ENCODE data around the gene CNTN6. TPM values are rescaled to one million over a fixed set of nuclear protein-coding genes. Genes with fewer than 3 reads are reported as not detected.
A peak's percentile ranks its signal among the peaks of the same experiment; 100 is the strongest.

Gene CNTN6
- total and polyA plus RNA-seq, 2 donors (not counting 1 experiment from before 2014, with no cell fraction given), result not detected

- no peaks in the 10 kb centered on the region for H3K4me1 ChIP-seq (ENCODE audit: control insufficient read depth, extremely low read depth, insufficient read depth, low read length)
- peak in 1 of 2 donors; percentile 47 for DNase-seq (ENCODE audit: low read depth in 2 of 2)
- no peak overlapping the region for H3K9ac ChIP-seq (ENCODE audit: insufficient read depth, low read length)
- TF ChIP-seq, protein P1, sequence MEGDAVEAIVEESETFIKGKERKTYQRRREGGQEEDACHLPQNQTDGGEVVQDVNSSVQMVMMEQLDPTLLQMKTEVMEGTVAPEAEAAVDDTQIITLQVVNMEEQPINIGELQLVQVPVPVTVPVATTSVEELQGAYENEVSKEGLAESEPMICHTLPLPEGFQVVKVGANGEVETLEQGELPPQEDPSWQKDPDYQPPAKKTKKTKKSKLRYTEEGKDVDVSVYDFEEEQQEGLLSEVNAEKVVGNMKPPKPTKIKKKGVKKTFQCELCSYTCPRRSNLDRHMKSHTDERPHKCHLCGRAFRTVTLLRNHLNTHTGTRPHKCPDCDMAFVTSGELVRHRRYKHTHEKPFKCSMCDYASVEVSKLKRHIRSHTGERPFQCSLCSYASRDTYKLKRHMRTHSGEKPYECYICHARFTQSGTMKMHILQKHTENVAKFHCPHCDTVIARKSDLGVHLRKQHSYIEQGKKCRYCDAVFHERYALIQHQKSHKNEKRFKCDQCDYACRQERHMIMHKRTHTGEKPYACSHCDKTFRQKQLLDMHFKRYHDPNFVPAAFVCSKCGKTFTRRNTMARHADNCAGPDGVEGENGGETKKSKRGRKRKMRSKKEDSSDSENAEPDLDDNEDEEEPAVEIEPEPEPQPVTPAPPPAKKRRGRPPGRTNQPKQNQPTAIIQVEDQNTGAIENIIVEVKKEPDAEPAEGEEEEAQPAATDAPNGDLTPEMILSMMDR (conservative IDR thresholded peaks at IDR 0.05 in 1 of 2, IDR thresholded peaks at IDR 0.05 in 1 of 2; ENCODE audit: low read depth in 1 of 2, low read length in 2 of 2), result no peak
- no peak for TF ChIP-seq EZH2 (IDR thresholded peaks at IDR 0.05; ENCODE audit: low read length, missing control alignments)
- no peak overlapping the region for H3K4me3 ChIP-seq (replicated peaks in 1 of 4; ENCODE audit: control extremely low read depth in 1 of 4, insufficient read depth in 1 of 4, low read depth in 3 of 4, low read length in 4 of 4)
- H3K79me2 ChIP-seq (ENCODE audit: control insufficient read depth, insufficient read depth, low read length), result no peaks in the 10 kb centered on the region
- H4K20me1 ChIP-seq (ENCODE audit: control insufficient read depth, extremely low read depth, insufficient read depth, low read length), result no peaks in the 10 kb centered on the region
- H3K36me3 ChIP-seq (ENCODE audit: control insufficient read depth, insufficient read depth, low read length), result no peaks in the 10 kb centered on the region
- H3K4me2 ChIP-seq (ENCODE audit: extremely low read depth, insufficient read depth, low read length), result no peak overlapping the region
- no peak overlapping the region for H3K27ac ChIP-seq (ENCODE audit: insufficient read depth, low read length)
- H2AFZ ChIP-seq (ENCODE audit: low read length), result no peak overlapping the region
- H3K27me3 ChIP-seq (ENCODE audit: control insufficient read depth, insufficient read depth, low read length), result no peaks in the 10 kb centered on the region
- H3K9me3 ChIP-seq (ENCODE audit: control insufficient read depth, insufficient read depth, low read depth, low read length), result no peaks in the 10 kb centered on the region
Observed at GRCh38 chr3:1092061-1092460, 763 bp upstream of the CNTN6 start.

- Histone ChIP-seq H2AFZ (ENCODE audit: low read length) (no peak overlapping the region), H3K27me3 (ENCODE audit: control insufficient read depth, insufficient read depth, low read length) (no peaks in the 10 kb centered on the region)
- TF ChIP-seq, protein P1 (conservative IDR thresholded peaks at IDR 0.05 in 1 of 2, IDR thresholded peaks at IDR 0.05 in 1 of 2; ENCODE audit: low read depth in 1 of 2, low read length in 2 of 2), result no peak
Observed at GRCh38 chr3:1093217-1093616, 393 bp downstream of the CNTN6 start.

DNA sequence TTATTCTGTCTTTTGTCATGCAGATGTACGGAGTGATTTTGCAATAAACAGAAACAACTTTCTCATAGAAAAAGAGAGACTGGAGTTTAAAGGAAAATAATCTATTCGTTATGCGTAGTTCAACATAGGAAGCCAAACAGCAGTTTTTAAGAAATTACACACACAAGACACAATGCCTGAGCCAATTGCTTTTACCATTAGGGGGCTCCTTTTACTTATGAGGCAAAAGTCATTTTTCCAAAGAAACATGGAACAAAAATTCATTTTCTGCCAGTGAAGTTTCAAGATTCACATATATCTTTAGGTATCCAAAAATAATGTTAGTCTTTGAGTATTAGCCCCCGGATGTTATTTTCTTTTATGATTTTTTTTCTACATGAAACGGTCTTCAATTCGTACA, 10.7 kb downstream of the CNTN6 start:
- H4K20me1 ChIP-seq (ENCODE audit: control insufficient read depth, extremely low read depth, insufficient read depth, low read length), result no peaks in the 10 kb centered on the region
- H3K27me3 ChIP-seq (ENCODE audit: control insufficient read depth, insufficient read depth, low read length), result no peaks in the 10 kb centered on the region
- H3K27ac ChIP-seq (ENCODE audit: insufficient read depth, low read length), result no peak overlapping the region
- no peaks in the 10 kb centered on the region for H3K9me3 ChIP-seq (ENCODE audit: control insufficient read depth, insufficient read depth, low read depth, low read length)
- no peak overlapping the region for H3K4me3 ChIP-seq (replicated peaks in 1 of 4; ENCODE audit: control extremely low read depth in 1 of 4, insufficient read depth in 1 of 4, low read depth in 3 of 4, low read length in 4 of 4)
- H2AFZ ChIP-seq (ENCODE audit: low read length), result no peak overlapping the region
- peak in 1 of 2 donors; percentile 24 for DNase-seq (ENCODE audit: low read depth in 2 of 2)
- H3K36me3 ChIP-seq (ENCODE audit: control insufficient read depth, insufficient read depth, low read length), result no peaks in the 10 kb centered on the region
- no peak overlapping the region for H3K4me2 ChIP-seq (ENCODE audit: extremely low read depth, insufficient read depth, low read length)
- H3K4me1 ChIP-seq (ENCODE audit: control insufficient read depth, extremely low read depth, insufficient read depth, low read length), result no peaks in the 10 kb centered on the region
- no peak overlapping the region for H3K9ac ChIP-seq (ENCODE audit: insufficient read depth, low read length)
- no peaks in the 10 kb centered on the region for H3K79me2 ChIP-seq (ENCODE audit: control insufficient read depth, insufficient read depth, low read length)
- TF ChIP-seq, protein P1 (conservative IDR thresholded peaks at IDR 0.05 in 1 of 2, IDR thresholded peaks at IDR 0.05 in 1 of 2; ENCODE audit: low read depth in 1 of 2, low read length in 2 of 2), result peak in 1 of 2 donors; percentile 34
- no peak for TF ChIP-seq EZH2 (IDR thresholded peaks at IDR 0.05; ENCODE audit: low read length, missing control alignments)

More at GRCh38 chr3:1093217-1093616, 393 bp downstream of the CNTN6 start:
- no peak overlapping the region for H3K4me3 ChIP-seq (replicated peaks in 1 of 4; ENCODE audit: control extremely low read depth in 1 of 4, insufficient read depth in 1 of 4, low read depth in 3 of 4, low read length in 4 of 4)
- H3K79me2 ChIP-seq (ENCODE audit: control insufficient read depth, insufficient read depth, low read length), result no peaks in the 10 kb centered on the region
- H3K36me3 ChIP-seq (ENCODE audit: control insufficient read depth, insufficient read depth, low read length), result no peaks in the 10 kb centered on the region
- H3K9ac ChIP-seq (ENCODE audit: insufficient read depth, low read length), result no peak overlapping the region
- H4K20me1 ChIP-seq (ENCODE audit: control insufficient read depth, extremely low read depth, insufficient read depth, low read length), result no peaks in the 10 kb centered on the region
- H3K27ac ChIP-seq (ENCODE audit: insufficient read depth, low read length), result no peak overlapping the region
- no peaks in the 10 kb centered on the region for H3K9me3 ChIP-seq (ENCODE audit: control insufficient read depth, insufficient read depth, low read depth, low read length)
- H3K4me2 ChIP-seq (ENCODE audit: extremely low read depth, insufficient read depth, low read length), result no peak overlapping the region
- no peaks in the 10 kb centered on the region for H3K4me1 ChIP-seq (ENCODE audit: control insufficient read depth, extremely low read depth, insufficient read depth, low read length)
- no peak for DNase-seq (ENCODE audit: low read depth in 2 of 2)
